ENCODE measurements around the gene HNRNPH3. TPM values are rescaled to one million over a fixed set of nuclear protein-coding genes. Genes with fewer than 3 reads are reported as not detected.

HNRNPH3 gene, protein sequence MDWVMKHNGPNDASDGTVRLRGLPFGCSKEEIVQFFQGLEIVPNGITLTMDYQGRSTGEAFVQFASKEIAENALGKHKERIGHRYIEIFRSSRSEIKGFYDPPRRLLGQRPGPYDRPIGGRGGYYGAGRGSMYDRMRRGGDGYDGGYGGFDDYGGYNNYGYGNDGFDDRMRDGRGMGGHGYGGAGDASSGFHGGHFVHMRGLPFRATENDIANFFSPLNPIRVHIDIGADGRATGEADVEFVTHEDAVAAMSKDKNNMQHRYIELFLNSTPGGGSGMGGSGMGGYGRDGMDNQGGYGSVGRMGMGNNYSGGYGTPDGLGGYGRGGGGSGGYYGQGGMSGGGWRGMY
- 100 to 1,000 TPM; 114 to 122 TPM for total RNA-seq

DNA sequence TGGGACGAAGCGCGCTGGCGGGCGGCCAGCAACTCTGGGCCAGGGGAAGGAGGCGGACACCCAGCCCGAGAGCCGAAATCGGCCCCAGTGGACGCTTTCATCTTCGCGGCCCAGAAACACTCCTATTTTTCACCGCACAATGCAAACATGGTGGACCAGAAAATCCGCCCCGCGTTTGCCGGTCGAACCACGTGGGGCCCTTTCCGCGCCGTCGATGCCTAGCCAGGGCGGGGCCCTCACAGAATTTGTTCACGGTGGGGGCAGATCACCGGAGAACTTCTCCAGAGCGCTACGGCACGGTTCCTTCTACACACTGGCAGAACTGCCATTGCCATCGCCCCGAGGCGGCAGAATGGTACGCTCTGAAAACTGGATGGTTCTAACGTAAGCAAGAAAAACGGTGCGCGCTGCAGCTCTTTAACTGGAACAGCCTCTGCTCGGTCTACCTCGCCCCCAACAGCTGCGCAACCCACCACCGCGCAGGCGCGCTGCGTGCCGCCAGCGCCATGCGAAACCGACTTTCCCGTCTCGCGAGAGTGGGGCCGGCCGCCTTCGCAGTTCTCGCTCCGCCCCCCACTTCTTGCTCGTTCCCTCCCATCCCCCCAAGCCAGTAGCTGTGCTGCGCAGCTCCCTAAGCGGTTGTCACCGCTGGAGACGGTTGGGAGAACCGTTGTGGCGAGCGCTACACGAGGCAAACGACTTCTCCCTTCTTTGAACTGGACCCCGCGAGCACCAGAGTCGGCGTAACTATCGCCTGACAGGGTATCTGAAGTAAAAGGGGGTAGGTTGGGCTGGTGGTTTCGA lies at the start of gene HNRNPH3:
HNRNPH3 (plus strand) TSS at position 610 of the 804 bp plus-strand sequence. CDS start 5,158 bp downstream, outside the sequence.
- POLR2A ChIA-PET: interaction anchor here (0.7 to 4.4 kb wide), 22 partner anchors 9 to 572 kb away, joined by 3 to 38 read pairs (median 4); partner anchors contain the start of genes DDX50 and DNA2

DNA sequence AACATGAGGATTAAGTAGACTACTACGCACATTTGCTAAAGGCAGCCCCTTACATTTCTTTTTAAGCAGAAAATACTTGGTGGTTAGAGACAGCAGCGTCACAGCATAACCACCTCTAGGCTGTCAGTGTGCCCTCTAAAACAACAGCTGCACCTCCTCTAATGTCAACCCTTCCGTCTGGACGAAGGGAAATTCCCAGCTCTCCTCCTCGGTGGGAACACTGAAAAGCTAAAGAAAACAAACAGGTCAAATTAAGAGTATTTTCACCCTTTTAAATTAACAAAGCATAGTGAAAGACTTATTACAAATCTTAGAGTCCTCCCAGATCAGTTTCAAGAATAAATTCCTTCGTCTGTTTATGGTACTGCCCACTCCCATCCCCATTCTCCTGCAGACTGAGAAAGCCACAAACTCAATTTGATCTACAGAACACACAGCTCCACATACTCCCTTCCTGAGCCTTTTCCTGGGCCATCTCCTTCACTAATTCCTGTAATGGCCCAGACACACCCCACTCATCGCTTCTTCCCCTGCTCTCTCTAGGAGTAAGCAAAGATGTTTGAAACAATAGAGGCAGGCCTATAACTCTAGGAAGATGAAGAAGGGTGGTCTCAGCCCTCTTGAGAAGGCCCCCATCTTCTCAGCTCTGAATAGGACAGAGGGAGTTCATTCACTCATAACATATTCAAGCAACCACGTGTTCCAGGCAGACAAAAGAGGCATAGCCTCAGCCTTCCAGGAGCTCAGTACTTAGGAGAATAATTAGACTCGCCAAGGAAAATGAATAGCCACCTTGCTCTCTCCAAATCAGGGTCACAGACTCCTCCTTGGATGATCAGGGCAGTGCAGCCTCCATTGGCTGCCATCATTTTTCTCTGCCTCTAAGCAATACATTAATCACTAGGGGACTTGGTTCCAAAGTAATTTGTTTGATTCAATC lies 47.5 kb upstream of the HNRNPH3 start:
- CTCF ChIA-PET: no interaction called here
- Mint-ChIP-seq H3K4me3 (no peak overlapping the region), H3K36me3 (ENCODE audit: low read depth) (no peaks in the 10 kb centered on the region), H3K27ac (no peak overlapping the region), H3K4me1 (ENCODE audit: low read depth) (no peaks in the 10 kb centered on the region), H3K9me3 (ENCODE audit: insufficient read depth) (peaks cover 3% of the 10 kb centered on the region), H3K27me3 (ENCODE audit: low read depth) (no peaks in the 10 kb centered on the region)
- ATAC-seq (no peak), DNase-seq (no peak)
- POLR2A ChIA-PET: no interaction called here

More for the DNA sequence above, at the start of gene HNRNPH3:
- peak; percentile 88 for ATAC-seq
- H3K4me3 Mint-ChIP-seq: peak within 1 kb of the TSS; percentile 98
- H3K27ac Mint-ChIP-seq: peak within 1 kb of the TSS; percentile 100
- H3K27me3 Mint-ChIP-seq (ENCODE audit: low read depth): no peaks in the 10 kb centered on the region
- CTCF ChIA-PET: interaction anchor here (0.6 to 4.6 kb wide), 7 partner anchors 11 to 119 kb away, joined by 3 to 26 read pairs (median 3); no protein-coding TSS in a partner anchor
- DNase-seq: peak; percentile 99
- no peaks in the 10 kb centered on the region for H3K9me3 Mint-ChIP-seq (ENCODE audit: insufficient read depth)
- H3K4me1 Mint-ChIP-seq (ENCODE audit: low read depth): peaks cover 44% of the 10 kb centered on the region
- peaks cover 39% of the 10 kb centered on the region for H3K36me3 Mint-ChIP-seq (ENCODE audit: low read depth)

DNA sequence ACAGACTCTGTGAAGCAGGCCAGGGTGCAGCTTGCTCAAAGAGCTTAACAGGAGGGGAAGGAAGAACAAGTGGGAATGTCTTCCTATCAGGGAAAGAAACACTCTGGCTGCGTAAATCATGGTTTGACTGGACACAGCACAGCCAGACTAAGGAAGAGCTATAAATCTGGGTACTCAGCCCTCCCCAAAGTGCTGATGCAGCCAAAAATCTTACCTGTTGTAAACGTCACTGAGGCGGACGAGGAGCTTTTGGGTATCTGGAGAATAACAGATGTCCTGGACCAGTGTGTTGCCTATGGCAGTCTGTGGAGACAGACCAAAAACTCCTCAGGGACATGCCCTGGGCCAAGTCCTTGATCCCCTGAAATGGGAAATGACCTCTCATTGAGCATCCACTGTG lies 43.1 kb upstream of the HNRNPH3 start:
- H3K4me3 Mint-ChIP-seq: no peak overlapping the region
- ATAC-seq (no peak), DNase-seq (no peak)
- no peaks in the 10 kb centered on the region for H3K27me3 Mint-ChIP-seq (ENCODE audit: low read depth)
- ChIA-PET POLR2A (no interaction called here), CTCF (interaction anchor here (1.7 kb wide), 1 partner anchor 13 kb away, joined by 5 read pairs; no protein-coding TSS in a partner anchor)
- no peaks in the 10 kb centered on the region for H3K4me1 Mint-ChIP-seq (ENCODE audit: low read depth)
- no peak overlapping the region for H3K27ac Mint-ChIP-seq
- no peaks in the 10 kb centered on the region for H3K9me3 Mint-ChIP-seq (ENCODE audit: insufficient read depth)
- H3K36me3 Mint-ChIP-seq (ENCODE audit: low read depth): no peaks in the 10 kb centered on the region

DNA sequence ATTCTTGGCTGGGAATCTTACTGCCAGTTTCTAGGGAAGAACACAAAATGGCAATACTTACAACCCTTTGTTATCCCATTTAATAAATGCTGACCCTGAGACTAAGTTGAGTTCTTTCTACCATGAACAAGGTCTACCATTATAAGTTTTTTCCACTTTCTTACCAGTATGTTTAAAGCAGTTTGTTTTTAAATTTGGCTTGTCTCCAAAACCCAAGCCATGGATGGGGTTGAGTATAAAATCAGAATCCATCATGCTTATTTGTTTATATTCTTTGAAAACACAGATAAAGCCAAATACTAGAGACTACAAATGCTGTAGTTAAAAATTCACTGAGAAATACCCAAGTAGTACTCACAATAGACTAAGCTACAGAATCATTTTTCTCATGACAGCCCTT lies 41.1 kb upstream of the HNRNPH3 start:
- ChIA-PET CTCF (no interaction called here), POLR2A (interaction anchor here (0.6 kb wide), 1 partner anchor 62 kb away, joined by 3 read pairs; no protein-coding TSS in a partner anchor)
- Mint-ChIP-seq H3K9me3 (ENCODE audit: insufficient read depth) (no peaks in the 10 kb centered on the region), H3K27ac (no peak overlapping the region), H3K4me3 (no peak overlapping the region), H3K27me3 (ENCODE audit: low read depth) (no peaks in the 10 kb centered on the region), H3K4me1 (ENCODE audit: low read depth) (no peaks in the 10 kb centered on the region), H3K36me3 (ENCODE audit: low read depth) (no peaks in the 10 kb centered on the region)
- ATAC-seq: no peak
- DNase-seq: no peak

DNA sequence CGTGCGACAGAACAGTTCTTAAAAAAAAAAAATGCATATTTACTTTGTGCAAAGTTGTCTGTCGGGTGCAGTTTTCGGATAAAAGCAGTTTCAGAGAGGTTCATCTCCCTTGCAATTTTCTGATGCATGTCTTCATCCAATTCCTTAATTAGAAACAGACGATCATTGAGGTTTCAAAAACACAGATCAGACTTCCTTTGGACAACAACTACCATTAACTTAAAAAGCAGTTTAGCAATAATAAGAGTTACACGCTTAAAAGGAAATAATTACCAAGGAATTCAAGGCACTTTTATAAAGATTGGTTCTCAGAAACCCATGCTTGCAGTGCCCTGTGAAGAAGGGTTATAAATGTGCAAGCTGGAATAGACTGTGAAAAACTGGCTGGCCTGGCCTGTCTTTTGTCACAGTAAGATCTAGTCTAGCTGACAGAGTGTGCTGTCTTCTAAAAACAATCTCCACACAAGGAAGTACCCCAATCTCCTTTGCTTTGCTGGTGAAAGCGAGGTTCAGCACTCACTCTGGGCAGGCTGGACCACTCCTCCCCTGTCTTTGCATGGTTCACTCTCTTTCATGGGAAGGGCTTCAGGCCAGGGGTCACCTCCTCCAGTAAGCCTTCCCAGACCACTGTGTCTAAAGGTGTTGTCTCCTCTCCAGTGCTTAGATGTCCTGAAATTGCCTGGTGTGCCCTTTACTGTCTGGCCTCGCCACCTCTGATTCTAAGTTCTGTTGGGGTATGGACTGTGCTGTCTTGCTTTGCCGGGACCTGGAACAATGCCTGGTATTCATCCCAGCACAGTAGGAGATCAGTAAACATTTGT lies 34.8 kb upstream of the HNRNPH3 start:
- POLR2A ChIA-PET: no interaction called here
- Mint-ChIP-seq H3K4me3 (no peak overlapping the region), H3K9me3 (ENCODE audit: insufficient read depth) (no peaks in the 10 kb centered on the region), H3K36me3 (ENCODE audit: low read depth) (no peaks in the 10 kb centered on the region), H3K27ac (no peak overlapping the region), H3K4me1 (ENCODE audit: low read depth) (no peaks in the 10 kb centered on the region), H3K27me3 (ENCODE audit: low read depth) (no peaks in the 10 kb centered on the region)
- CTCF ChIA-PET: no interaction called here
- DNase-seq (no peak), ATAC-seq (no peak)

DNA sequence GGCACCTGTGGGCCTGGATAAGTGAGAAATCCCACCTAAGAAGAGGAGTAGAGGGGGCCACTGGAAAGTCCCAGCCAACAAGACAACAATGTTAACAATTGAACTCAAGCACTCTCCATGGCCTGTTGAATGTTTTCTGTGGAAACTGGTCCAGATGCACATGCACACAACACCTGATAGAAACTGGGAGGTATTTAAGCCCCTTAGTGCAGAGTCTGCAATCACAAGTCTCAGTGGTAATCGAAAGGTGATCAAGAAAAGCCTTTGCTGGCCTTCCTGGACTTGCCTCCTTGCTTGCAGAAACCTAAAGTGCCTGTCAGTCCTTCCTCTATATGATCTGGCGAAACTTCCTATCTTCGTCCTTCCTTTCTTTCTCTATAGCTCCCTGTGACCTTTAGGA lies 30.6 kb upstream of the HNRNPH3 start:
- no peak for DNase-seq
- ChIA-PET CTCF (interaction anchor here (0.7 to 5.0 kb wide), 33 partner anchors 9 to 604 kb away, joined by 3 to 88 read pairs (median 5); partner anchors contain the start of genes HNRNPH3 and PBLD), POLR2A (no interaction called here)
- Mint-ChIP-seq H3K9me3 (ENCODE audit: insufficient read depth) (no peaks in the 10 kb centered on the region), H3K4me1 (ENCODE audit: low read depth) (no peaks in the 10 kb centered on the region), H3K4me3 (no peak overlapping the region), H3K36me3 (ENCODE audit: low read depth) (no peaks in the 10 kb centered on the region), H3K27ac (no peak overlapping the region), H3K27me3 (ENCODE audit: low read depth) (no peaks in the 10 kb centered on the region)
- ATAC-seq: no peak

DNA sequence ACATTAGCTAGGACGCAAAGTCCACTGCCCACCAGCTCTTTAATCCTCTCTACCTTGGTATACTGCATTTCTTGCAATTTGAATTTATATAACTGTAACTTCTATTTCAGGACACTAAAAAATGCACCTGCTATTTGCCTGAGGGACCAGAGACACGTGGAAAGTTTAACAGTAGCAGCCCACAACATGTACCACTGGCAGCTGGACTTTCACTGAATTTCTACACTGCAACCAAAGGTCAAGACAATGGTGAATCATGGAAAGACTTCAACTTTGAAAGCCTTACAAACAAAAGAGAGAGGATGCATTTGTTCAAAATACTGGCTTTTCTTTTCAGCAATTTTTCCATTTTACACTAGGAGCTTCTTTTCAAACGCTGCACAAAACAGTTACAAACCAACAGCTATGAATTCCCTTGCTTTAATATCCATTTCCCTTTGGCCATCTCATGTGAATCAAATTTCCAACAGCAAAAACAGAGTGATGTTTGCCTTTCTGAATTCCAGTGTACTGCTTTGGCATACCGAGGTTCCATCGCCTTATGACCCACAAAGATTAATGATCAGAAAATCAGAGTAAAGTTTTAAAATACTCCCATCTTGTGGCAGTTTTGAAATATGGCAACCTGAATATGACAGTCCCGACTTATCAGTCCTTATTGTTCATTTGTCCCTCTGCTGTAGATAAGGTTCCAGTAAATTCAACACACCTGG lies 29.9 kb upstream of the HNRNPH3 start:
- no peak overlapping the region for H3K27ac Mint-ChIP-seq
- POLR2A ChIA-PET: no interaction called here
- DNase-seq (no peak), ATAC-seq (peak; percentile 49)
- CTCF ChIA-PET: interaction anchor here (0.7 to 5.0 kb wide), 34 partner anchors 9 to 605 kb away, joined by 3 to 88 read pairs (median 5); partner anchors contain the start of genes HNRNPH3 and PBLD
- no peaks in the 10 kb centered on the region for H3K9me3 Mint-ChIP-seq (ENCODE audit: insufficient read depth)
- H3K27me3 Mint-ChIP-seq (ENCODE audit: low read depth): no peaks in the 10 kb centered on the region
- H3K36me3 Mint-ChIP-seq (ENCODE audit: low read depth): no peaks in the 10 kb centered on the region
- no peaks in the 10 kb centered on the region for H3K4me1 Mint-ChIP-seq (ENCODE audit: low read depth)
- H3K4me3 Mint-ChIP-seq: no peak overlapping the region

DNA sequence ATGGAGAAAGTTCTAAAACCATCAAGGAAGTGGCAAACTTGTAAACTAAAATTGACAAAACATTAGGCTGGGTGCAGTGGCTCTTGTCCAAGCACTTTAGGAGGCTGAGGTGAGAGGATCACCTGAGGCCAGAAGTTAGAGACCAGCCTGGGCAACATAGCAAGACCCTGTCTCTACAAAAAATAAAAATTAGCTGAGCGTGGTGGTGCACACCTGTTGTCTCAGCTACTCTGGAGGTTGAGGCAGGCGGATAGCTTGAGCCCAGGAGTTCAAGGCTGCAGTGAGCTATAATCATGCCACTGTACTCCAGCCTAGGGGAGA lies 29.4 kb upstream of the HNRNPH3 start:
- ATAC-seq: peak; percentile 15
- no peaks in the 10 kb centered on the region for H3K4me1 Mint-ChIP-seq (ENCODE audit: low read depth)
- H3K27me3 Mint-ChIP-seq (ENCODE audit: low read depth): no peaks in the 10 kb centered on the region
- H3K9me3 Mint-ChIP-seq (ENCODE audit: insufficient read depth): no peaks in the 10 kb centered on the region
- H3K36me3 Mint-ChIP-seq (ENCODE audit: low read depth): no peaks in the 10 kb centered on the region
- ChIA-PET POLR2A (no interaction called here), CTCF (interaction anchor here (1.0 to 5.0 kb wide), 16 partner anchors 12 to 606 kb away, joined by 3 to 88 read pairs (median 6); partner anchors contain the start of gene PBLD)
- H3K27ac Mint-ChIP-seq: no peak overlapping the region
- no peak for DNase-seq
- H3K4me3 Mint-ChIP-seq: no peak overlapping the region

DNA sequence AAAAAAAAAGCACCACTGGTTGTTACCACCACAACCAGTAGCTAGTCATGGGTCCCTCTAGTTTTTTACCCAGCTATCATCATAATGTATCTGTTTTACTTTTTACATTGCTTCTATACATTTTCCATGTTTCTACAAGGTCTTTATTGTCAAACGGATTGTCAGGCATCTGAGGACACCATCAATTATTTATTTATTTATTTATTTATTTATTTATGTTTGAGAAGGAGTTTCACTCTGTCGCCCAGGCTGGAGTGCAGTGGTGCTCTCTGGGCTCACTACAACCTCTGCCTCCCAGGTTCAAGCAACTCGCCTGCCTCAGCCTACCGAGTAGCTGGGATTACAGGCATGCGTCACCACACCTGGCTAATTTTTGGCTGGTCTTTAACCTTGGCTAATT lies 29.0 kb upstream of the HNRNPH3 start:
- no peak for DNase-seq
- ChIA-PET POLR2A (no interaction called here), CTCF (interaction anchor here (1.7 to 5.0 kb wide), 11 partner anchors 11 to 523 kb away, joined by 4 to 88 read pairs (median 8); partner anchors contain the start of gene PBLD)
- Mint-ChIP-seq H3K36me3 (ENCODE audit: low read depth) (no peaks in the 10 kb centered on the region), H3K27ac (no peak overlapping the region), H3K4me1 (ENCODE audit: low read depth) (no peaks in the 10 kb centered on the region), H3K4me3 (no peak overlapping the region), H3K9me3 (ENCODE audit: insufficient read depth) (no peaks in the 10 kb centered on the region), H3K27me3 (ENCODE audit: low read depth) (no peaks in the 10 kb centered on the region)
- ATAC-seq: no peak

DNA sequence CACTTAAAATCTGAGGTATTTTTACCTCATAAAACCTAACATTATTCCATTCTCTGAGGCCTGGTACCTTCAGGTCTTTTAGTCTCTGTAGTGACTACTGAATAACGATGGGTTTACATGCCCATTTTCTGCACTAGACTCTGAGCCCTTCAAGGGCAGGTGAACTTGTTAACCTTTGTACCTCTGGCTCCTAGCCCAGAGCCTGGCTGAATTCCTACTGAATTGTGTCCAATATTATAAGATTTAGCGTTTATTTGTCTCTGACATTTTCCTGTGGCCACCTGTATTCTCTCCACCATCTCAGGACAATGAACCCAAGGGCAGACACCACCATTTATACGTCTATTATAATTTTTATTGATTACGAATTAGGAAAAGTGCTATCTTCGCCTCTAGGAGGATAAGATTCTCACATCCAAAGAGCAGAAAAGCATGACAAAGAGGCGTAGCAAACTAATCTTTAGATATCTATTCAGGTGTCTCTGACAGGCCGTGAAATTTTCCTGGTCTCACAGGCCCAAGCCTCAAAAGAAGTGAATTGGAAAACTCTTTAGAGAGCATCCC lies 27.9 kb upstream of the HNRNPH3 start:
- no peaks in the 10 kb centered on the region for H3K9me3 Mint-ChIP-seq (ENCODE audit: insufficient read depth)

More for the DNA sequence above, 27.9 kb upstream of the HNRNPH3 start:
- Mint-ChIP-seq H3K36me3 (ENCODE audit: low read depth) (no peaks in the 10 kb centered on the region), H3K4me3 (no peak overlapping the region), H3K27me3 (ENCODE audit: low read depth) (no peaks in the 10 kb centered on the region), H3K4me1 (ENCODE audit: low read depth) (no peaks in the 10 kb centered on the region), H3K27ac (no peak overlapping the region)
- no peak for ATAC-seq
- no peak for DNase-seq
- CTCF ChIA-PET: interaction anchor here (1.7 to 5.0 kb wide), 4 partner anchors 35 to 516 kb away, joined by 4 to 88 read pairs (median 26); no protein-coding TSS in a partner anchor
- POLR2A ChIA-PET: no interaction called here
